Activated T-helper 1 cell treated with anti-CD3 and anti-CD28 coated beads, Interleukin-12 subunit alpha, Interleukin-12 subunit beta, Interleukin-2, Interleukin-4 antibody, amounts not matched to agents 30 ng/mL and 10 ng/mL and 1 ng/mL, durations not matched to agents 14 hours and 24 hours and 36 hours (primary cell): Measurements from ENCODE around the gene GARRE1. TPM values are rescaled to one million over a fixed set of nuclear protein-coding genes. Genes with fewer than 3 reads are reported as not detected.

Source experiments
- DNase-seq: peaks from one replicate; pipeline ENCODE4 v3.0.0; 2021; ENCODE audit warnings: low spot score
- H3K27ac Mint-ChIP-seq: one replicate; pipeline ENCODE4 v1.8.0; 2021; ENCODE audit warnings: mild to moderate bottlenecking, mixed read lengths
- H3K27me3 Mint-ChIP-seq: one replicate; pipeline ENCODE4 v1.8.0; 2022; ENCODE audit warnings: mild to moderate bottlenecking, moderate library complexity, mixed read lengths; ENCODE audit not compliant: insufficient read depth
- H3K36me3 Mint-ChIP-seq: one replicate; pipeline ENCODE4 v1.8.0; 2021; ENCODE audit warnings: low read depth, mixed read lengths
- H3K4me1 Mint-ChIP-seq: one replicate; pipeline ENCODE4 v1.8.0; 2021; ENCODE audit warnings: low read depth, mixed read lengths
- H3K4me3 Mint-ChIP-seq: one replicate; pipeline ENCODE4 v1.8.0; 2021; ENCODE audit warnings: mild to moderate bottlenecking, moderate library complexity, mixed read lengths
- H3K9me3 Mint-ChIP-seq: one replicate; pipeline ENCODE4 v1.8.0; 2021; ENCODE audit warnings: mixed read lengths
- intact Hi-C: fragments of 100-400 bp; cut with micrococcal nuclease; formaldehyde crosslinking; loops from one replicate; pipeline ENCODE4 v1.15.1; 2024
- total RNA-seq: library from RNA; stranded (reverse); gene quantifications from 2 replicates; pipeline ENCODE4 v1.2.3, GENCODE V29; 2022

GARRE1 gene
- total RNA-seq, 1 donor from 2014 or later, result 13.1 TPM

- peaks cover 67% of the 10 kb centered on the region for H3K36me3 Mint-ChIP-seq
- H3K4me3 Mint-ChIP-seq, result no peak overlapping the region
- intact Hi-C loops, result loop anchor here (5.0 kb wide), 1 partner anchor 100 kb away; no protein-coding TSS in a partner anchor
- no peak for DNase-seq
- H3K27ac Mint-ChIP-seq, result no peak overlapping the region
- H3K9me3 Mint-ChIP-seq, result no peaks in the 10 kb centered on the region
- H3K27me3 Mint-ChIP-seq, result no peaks in the 10 kb centered on the region
- H3K4me1 Mint-ChIP-seq, result peaks cover 65% of the 10 kb centered on the region
Measured at GRCh38 chr19:34222386-34222785, 32.0 kb upstream of the GARRE1 start.

- H3K9me3 Mint-ChIP-seq, result no peaks in the 10 kb centered on the region
- intact Hi-C loops, result loop anchor here (5.0 kb wide), 2 partner anchors 103 to 127 kb away; no protein-coding TSS in a partner anchor
- H3K36me3 Mint-ChIP-seq, result peaks cover 74% of the 10 kb centered on the region
- H3K4me1 Mint-ChIP-seq, result peaks cover 56% of the 10 kb centered on the region
- no peak for DNase-seq
- peak overlapping the region; percentile 10 for H3K27ac Mint-ChIP-seq
- peak overlapping the region; percentile 1 for H3K4me3 Mint-ChIP-seq
- H3K27me3 Mint-ChIP-seq, result no peaks in the 10 kb centered on the region
Measured at GRCh38 chr19:34224996-34225658, 29.2 kb upstream of the GARRE1 start.

- H3K27ac Mint-ChIP-seq, result peak overlapping the region; percentile 10
- no peak overlapping the region for H3K4me3 Mint-ChIP-seq
- H3K36me3 Mint-ChIP-seq, result peaks cover 74% of the 10 kb centered on the region
- peaks cover 51% of the 10 kb centered on the region for H3K4me1 Mint-ChIP-seq
- intact Hi-C loops, result loop anchor here (5.0 kb wide), 1 partner anchor 127 kb away; no protein-coding TSS in a partner anchor
- H3K27me3 Mint-ChIP-seq, result no peaks in the 10 kb centered on the region
- H3K9me3 Mint-ChIP-seq, result no peaks in the 10 kb centered on the region
- DNase-seq, result no peak
Measured at GRCh38 chr19:34225659-34226015, 28.7 kb upstream of the GARRE1 start.

GRCh38 chr19:34226036-34226435, 28.3 kb upstream of the GARRE1 start:
- Mint-ChIP-seq H3K27me3 (no peaks in the 10 kb centered on the region), H3K27ac (no peak overlapping the region), H3K9me3 (no peaks in the 10 kb centered on the region), H3K4me3 (no peak overlapping the region), H3K36me3 (peaks cover 74% of the 10 kb centered on the region), H3K4me1 (peaks cover 51% of the 10 kb centered on the region)
- no peak for DNase-seq
- intact Hi-C loops, result loop anchor here (5.0 kb wide), 1 partner anchor 126 kb away; no protein-coding TSS in a partner anchor

GRCh38 chr19:34228347-34228746, 26.0 kb upstream of the GARRE1 start:
- Mint-ChIP-seq H3K27me3 (no peaks in the 10 kb centered on the region), H3K4me3 (no peak overlapping the region), H3K9me3 (no peaks in the 10 kb centered on the region), H3K4me1 (peaks cover 67% of the 10 kb centered on the region), H3K36me3 (peaks cover 63% of the 10 kb centered on the region), H3K27ac (no peak overlapping the region)
- intact Hi-C loops, result loop anchor here (5.0 kb wide), 1 partner anchor 124 kb away; no protein-coding TSS in a partner anchor
- DNase-seq, result no peak

- Mint-ChIP-seq H3K27me3 (no peaks in the 10 kb centered on the region), H3K9me3 (no peaks in the 10 kb centered on the region), H3K36me3 (peaks cover 59% of the 10 kb centered on the region), H3K4me1 (peaks cover 66% of the 10 kb centered on the region), H3K27ac (no peak overlapping the region), H3K4me3 (no peak overlapping the region)
- intact Hi-C loops, result loop anchor here (5.0 kb wide), 1 partner anchor 124 kb away; no protein-coding TSS in a partner anchor
- no peak for DNase-seq
Measured at GRCh38 chr19:34228762-34229161, 25.6 kb upstream of the GARRE1 start.

GRCh38 chr19:34229721-34230120, 24.6 kb upstream of the GARRE1 start:
- peaks cover 61% of the 10 kb centered on the region for H3K4me1 Mint-ChIP-seq
- H3K36me3 Mint-ChIP-seq, result peaks cover 51% of the 10 kb centered on the region
- intact Hi-C loops, result loop anchor here (5.0 to 10.0 kb wide), 2 partner anchors 123 to 205 kb away; no protein-coding TSS in a partner anchor
- H3K4me3 Mint-ChIP-seq, result no peak overlapping the region
- H3K9me3 Mint-ChIP-seq, result no peaks in the 10 kb centered on the region
- no peak for DNase-seq
- no peaks in the 10 kb centered on the region for H3K27me3 Mint-ChIP-seq
- H3K27ac Mint-ChIP-seq, result no peak overlapping the region

GRCh38 chr19:34230820-34231219, 23.5 kb upstream of the GARRE1 start:
- Mint-ChIP-seq H3K27me3 (no peaks in the 10 kb centered on the region), H3K4me3 (no peak overlapping the region), H3K27ac (no peak overlapping the region), H3K4me1 (peaks cover 50% of the 10 kb centered on the region), H3K9me3 (no peaks in the 10 kb centered on the region), H3K36me3 (peaks cover 45% of the 10 kb centered on the region)
- no peak for DNase-seq
- intact Hi-C loops, result loop anchor here (10.0 kb wide), 1 partner anchor 204 kb away; no protein-coding TSS in a partner anchor

GRCh38 chr19:34231439-34231838, 22.9 kb upstream of the GARRE1 start:
- no peaks in the 10 kb centered on the region for H3K9me3 Mint-ChIP-seq
- DNase-seq, result no peak
- H3K36me3 Mint-ChIP-seq, result peaks cover 47% of the 10 kb centered on the region
- intact Hi-C loops, result loop anchor here (10.0 kb wide), 1 partner anchor 203 kb away; no protein-coding TSS in a partner anchor
- no peak overlapping the region for H3K27ac Mint-ChIP-seq
- no peak overlapping the region for H3K4me3 Mint-ChIP-seq
- H3K27me3 Mint-ChIP-seq, result no peaks in the 10 kb centered on the region
- peaks cover 44% of the 10 kb centered on the region for H3K4me1 Mint-ChIP-seq

GRCh38 chr19:34232566-34233481, 21.5 kb upstream of the GARRE1 start:
- peak overlapping the region; percentile 62 for H3K4me3 Mint-ChIP-seq
- H3K9me3 Mint-ChIP-seq, result no peaks in the 10 kb centered on the region
- no peaks in the 10 kb centered on the region for H3K27me3 Mint-ChIP-seq
- peaks cover 31% of the 10 kb centered on the region for H3K4me1 Mint-ChIP-seq
- intact Hi-C loops, result loop anchor here (1.0 to 10.0 kb wide), 4 partner anchors 21 to 202 kb away; partner anchors contain the start of gene GARRE1
- peak; percentile 5 for DNase-seq
- peak overlapping the region; percentile 76 for H3K27ac Mint-ChIP-seq
- peaks cover 37% of the 10 kb centered on the region for H3K36me3 Mint-ChIP-seq

GRCh38 chr19:34235425-34235940, 18.9 kb upstream of the GARRE1 start:
- intact Hi-C loops, result loop anchor here (10.0 kb wide), 1 partner anchor 199 kb away; no protein-coding TSS in a partner anchor
- no peak overlapping the region for H3K27ac Mint-ChIP-seq
- peaks cover 23% of the 10 kb centered on the region for H3K4me1 Mint-ChIP-seq
- H3K27me3 Mint-ChIP-seq, result no peaks in the 10 kb centered on the region
- H3K4me3 Mint-ChIP-seq, result no peak overlapping the region
- H3K36me3 Mint-ChIP-seq, result peaks cover 17% of the 10 kb centered on the region
- no peaks in the 10 kb centered on the region for H3K9me3 Mint-ChIP-seq
- DNase-seq, result no peak
